Mucosa of gallbladder (tissue), 1 donor: ENCODE measurements around the gene ACACB. TPM values are rescaled to one million over a fixed set of nuclear protein-coding genes. Genes with fewer than 3 reads are reported as not detected.

Experiments used
- DNase-seq: peaks from one replicate; pipeline ENCODE4 v3.0.0-alpha.2; 2020; ENCODE audit warnings: low spot score
- total RNA-seq: library from RNA; stranded (reverse); gene quantifications from one replicate; pipeline ENCODE4 v1.2.1, GENCODE V29; 2021
- donor health status: DM: no; HTN: no; CAD: no.

The ACACB gene
- total RNA-seq, 1 donor from 2014 or later = 56.9 TPM

GRCh38 chr12:109255377-109255776, 139.0 kb downstream of the ACACB start:
- no peak for DNase-seq

GRCh38 chr12:109256011-109256410, 139.6 kb downstream of the ACACB start:
- DNase-seq = no peak

- no peak for DNase-seq
These were observed 141.8 kb downstream of the ACACB start for GRCh38 chr12:109258201-109258600.

- no peak for DNase-seq
These were observed 142.5 kb downstream of the ACACB start for GRCh38 chr12:109258607-109259544.

GRCh38 chr12:109259545-109259895, 143.1 kb downstream of the ACACB start:
- no peak for DNase-seq

- DNase-seq = no peak
These were observed 144.7 kb downstream of the ACACB start for GRCh38 chr12:109261087-109261486.

GRCh38 chr12:109261939-109262338, 145.6 kb downstream of the ACACB start:
- DNase-seq = no peak

- DNase-seq = no peak
These were observed 147.1 kb downstream of the ACACB start for GRCh38 chr12:109263439-109263838.

GRCh38 chr12:109264095-109264942, 147.9 kb downstream of the ACACB start:
- peak; percentile 70 for DNase-seq

GRCh38 chr12:109264943-109265650, 148.7 kb downstream of the ACACB start:
- no peak for DNase-seq

GRCh38 chr12:109266106-109266879, 149.9 kb downstream of the ACACB start:
- DNase-seq = no peak

GRCh38 chr12:109267361-109267760, 151.0 kb downstream of the ACACB start:
- DNase-seq = no peak

GRCh38 chr12:109268896-109269295, 152.5 kb downstream of the ACACB start:
- no peak for DNase-seq

- no peak for DNase-seq
These were observed 153.0 kb downstream of the ACACB start for GRCh38 chr12:109269428-109269827.

GRCh38 chr12:109270494-109270893, 154.1 kb downstream of the ACACB start:
- DNase-seq = no peak

GRCh38 chr12:109271418-109271817, 155.0 kb downstream of the ACACB start:
- no peak for DNase-seq

GRCh38 chr12:109273354-109273753, 157.0 kb downstream of the ACACB start:
- no peak for DNase-seq

GRCh38 chr12:109274381-109274780, 158.0 kb downstream of the ACACB start:
- no peak for DNase-seq

- no peak for DNase-seq
These were observed 158.8 kb downstream of the ACACB start for GRCh38 chr12:109275173-109275572.

- no peak for DNase-seq
These were observed 159.8 kb downstream of the ACACB start for GRCh38 chr12:109276160-109276559.

GRCh38 chr12:109277255-109277898, 161.0 kb downstream of the ACACB start:
- no peak for DNase-seq
